HCT116 (cell line): ENCODE results near the gene TICAM2. TPM values are rescaled to one million over a fixed set of nuclear protein-coding genes. Genes with fewer than 3 reads are reported as not detected.

Experiments used
- ATAC-seq: fragments of 200-7000 bp; cut with Tn5 transposase; 2 replicates; pipeline ENCODE4 v1.9.1; 2020; ENCODE audit warnings: mild to moderate bottlenecking, moderate library complexity
- BruUV-seq: library from RNA; stranded (reverse); fragments of 400-500 nt; replicated peaks from 2 replicates; lab custom pipeline; 2021; lab: Mats Ljungman, UMichigan
- CTCF ChIA-PET: fragments of 300-600 bp; sonication (Branson Sonifier 250); formaldehyde crosslinking; loops from one replicate; lab custom pipeline; 2021; ENCODE audit warnings: antibody characterized with exemption; lab: Charles Lee
- POLR2A ChIA-PET: fragments of 300-600, 350-600 bp; sonication (Branson Sonifier 250); formaldehyde crosslinking; loops from one replicate; lab custom pipeline; 2021; ENCODE audit warnings: antibody characterized with exemption; lab: Charles Lee
- RAD21 ChIA-PET, 2 experiments: fragments of 300-600 bp; sonication (Branson Sonifier 250); formaldehyde crosslinking; loops; one replicate each; lab custom pipeline; 2023; ENCODE audit warnings: low total read pairs in 2 of 2; ENCODE audit not compliant: uncharacterized antibody in 2 of 2, unreplicated experiment in 2 of 2, low non-redundant PET in 1 of 2; lab: Charles Lee
- DNase-seq: peaks from one replicate; pipeline ENCODE4 v3.0.0-alpha.2; 2010; ENCODE audit warnings: low read depth, low spot score
- H2AFZ ChIP-seq: fragments of 200-600 bp; shearing (Covaris generic), sonication (generic); 2 replicates; pipeline ENCODE4 v1.6.1; 2017; ENCODE audit warnings: low read depth, mixed run types, mixed read lengths, antibody characterized with exemption, low read length; ENCODE audit not compliant: poor library complexity, severe bottlenecking
- H3K27ac ChIP-seq: 2 replicates; pipeline ENCODE4 v1.5.1; 2012; ENCODE audit warnings: low read depth, low read length
- H3K27me3 ChIP-seq: fragments of 200-600 bp; sonication (generic); 2 replicates; pipeline ENCODE4 v1.6.1; 2016; ENCODE audit warnings: mixed run types, low read length, mixed read lengths; ENCODE audit not compliant: insufficient read depth
- H3K36me3 ChIP-seq, 2 experiments: fragments of 200-500 bp in 1 of 2; fragments of 200-600 bp in 1 of 2; sonication (Bioruptor generic) in 1 of 2; sonication (generic) in 1 of 2; 2 replicates each; pipeline versions ENCODE4 v1.5.1 to v1.6.1; 2014 to 2016; ENCODE audit warnings: low read length in 2 of 2, inconsistent platforms in 1 of 2, mixed read lengths in 1 of 2, mixed run types in 1 of 2; ENCODE audit not compliant: insufficient read depth in 2 of 2, control insufficient read depth in 1 of 2
- H3K4me1 ChIP-seq, 2 experiments: fragments of 200-600 bp in 1 of 2; sonication (generic) in 1 of 2; 2 replicates each; pipeline versions ENCODE4 v1.5.1 to v1.6.1; 2012 to 2017; ENCODE audit warnings: low read length in 2 of 2, inconsistent platforms in 1 of 2, mild to moderate bottlenecking in 1 of 2, mixed read lengths in 1 of 2, mixed run types in 1 of 2, moderate library complexity in 1 of 2; ENCODE audit not compliant: insufficient read depth in 2 of 2, control insufficient read depth in 1 of 2
- H3K4me2 ChIP-seq: fragments of 200-600 bp; sonication (generic); 2 replicates; pipeline ENCODE4 v1.6.1; 2017; ENCODE audit warnings: mixed run types, low read length, mixed read lengths
- H3K4me3 ChIP-seq, 2 experiments: fragments of 200-600 bp in 1 of 2; sonication (generic) in 1 of 2; replicated peaks in 1 of 2; 2 replicates each; pipeline ENCODE4 v1.5.1; 2011 to 2016; ENCODE audit warnings: low read length in 2 of 2, control low read depth in 1 of 2, low read depth in 1 of 2, mild to moderate bottlenecking in 1 of 2, mixed read lengths in 1 of 2, mixed run types in 1 of 2
- H3K79me2 ChIP-seq: fragments of 200-600 bp; sonication (generic); 2 replicates; pipeline ENCODE4 v1.6.1; 2017; ENCODE audit warnings: mild to moderate bottlenecking, mixed run types, low read length, moderate library complexity, mixed read lengths; ENCODE audit not compliant: insufficient read depth
- H3K9ac ChIP-seq: fragments of 200-600 bp; sonication (generic); 2 replicates; pipeline ENCODE4 v1.6.1; 2016; ENCODE audit warnings: low read length, mixed read lengths
- H3K9me2 ChIP-seq: fragments of 200-600 bp; sonication (generic), shearing (Covaris generic); 2 replicates; pipeline ENCODE4 v1.6.1; 2017; ENCODE audit warnings: mixed run types, mild to moderate bottlenecking, moderate library complexity; ENCODE audit not compliant: insufficient read depth
- H3K9me3 ChIP-seq, 2 experiments: fragments of 200-500 bp in 1 of 2; fragments of 200-600 bp in 1 of 2; sonication (Bioruptor generic) in 1 of 2; sonication (generic) in 1 of 2; 2 replicates each; pipeline ENCODE4 v1.6.1; 2014 to 2017; ENCODE audit warnings: low read length in 2 of 2, mixed read lengths in 2 of 2, inconsistent platforms in 1 of 2, low read depth in 1 of 2, mild to moderate bottlenecking in 1 of 2, mixed run types in 1 of 2, moderate library complexity in 1 of 2; ENCODE audit not compliant: control insufficient read depth in 1 of 2, insufficient read depth in 1 of 2
- H4K20me1 ChIP-seq: fragments of 200-600 bp; sonication (generic), shearing (Covaris generic); 2 replicates; pipeline ENCODE4 v1.6.1; 2017; ENCODE audit warnings: mixed run types, mild to moderate bottlenecking, moderate library complexity; ENCODE audit not compliant: insufficient read depth
- CEBPB ChIP-seq: IDR thresholded peaks from 2 replicates; pipeline ENCODE4 v1.6.1; 2012; ENCODE audit warnings: low read depth
- ELF1 ChIP-seq: IDR thresholded peaks from 2 replicates; pipeline ENCODE4 v1.6.1; 2012; ENCODE audit warnings: low read depth, borderline replicate concordance
- EZH2 ChIP-seq: fragments of 200-600 bp; sonication (generic); IDR thresholded peaks from 2 replicates; pipeline ENCODE4 v1.6.1; 2017; ENCODE audit warnings: antibody characterized with exemption, mixed run types
- EZH2phosphoT487 ChIP-seq: fragments of 200-600 bp; IDR thresholded peaks from 2 replicates; pipeline ENCODE4 v1.6.1; 2018; ENCODE audit warnings: antibody characterized with exemption, borderline replicate concordance
- FOSL1 ChIP-seq: IDR thresholded peaks from 2 replicates; pipeline ENCODE4 v1.6.1; 2012; ENCODE audit warnings: low read depth
- JUND ChIP-seq: IDR thresholded peaks from 2 replicates; pipeline ENCODE4 v1.6.1; 2012
- MAX ChIP-seq: IDR thresholded peaks from 2 replicates; pipeline ENCODE4 v1.6.1; 2012
- REST ChIP-seq: IDR thresholded peaks from 2 replicates; pipeline ENCODE4 v1.6.1; 2012; ENCODE audit warnings: low read depth
- YY1 ChIP-seq: IDR thresholded peaks from 2 replicates; pipeline ENCODE4 v1.6.1; 2011; ENCODE audit warnings: low read length, low read depth, moderate library complexity, mild to moderate bottlenecking; ENCODE audit not compliant: insufficient replicate concordance; ENCODE audit errors: extremely low read depth
- intact Hi-C: fragments of 100-400 bp; cut with micrococcal nuclease; formaldehyde crosslinking; loops from 2 replicates; pipeline ENCODE4 v1.10.0; 2022
- total RNA-seq: library from RNA; stranded (reverse); gene quantifications from one replicate; pipeline ENCODE4 v1.2.1, GENCODE V29; 2021; ENCODE audit not compliant: unreplicated experiment

TICAM2 gene
- total RNA-seq, 1 experiment from 2014 or later = 2.9 TPM

GRCh38 chr5:115616892-115617291 lies 14.6 kb upstream of the TICAM2 start:
- POLR2A ChIA-PET = no interaction called here
- Histone ChIP-seq H3K27me3 (no peaks in the 10 kb centered on the region), H3K9me3 (no peaks in the 10 kb centered on the region), H4K20me1 (peaks cover 12% of the 10 kb centered on the region; the same call in 1 of the 2 replicates), H3K4me2 (no peak overlapping the region), H3K27ac (no peak overlapping the region), H2AFZ (no peak overlapping the region), H3K79me2 (peaks cover 96% of the 10 kb centered on the region), H3K9ac (no peak overlapping the region), H3K9me2 (no peaks in the 10 kb centered on the region), H3K36me3 (peaks cover 50 to 74% of the 10 kb centered on the region in 2 experiments), H3K4me1 (no peaks in the 10 kb centered on the region), H3K4me3 (no peak overlapping the region)
- DNase-seq (no peak), ATAC-seq (no peak)
- RAD21 ChIA-PET = no interaction called here
- TF ChIP-seq EZH2phosphoT487 (no peak), EZH2 (no peak), YY1 (no peak), ELF1 (no peak), FOSL1 (no peak), JUND (no peak), MAX (no peak), CEBPB (no peak), REST (no peak)
- BruUV-seq = no TSS peak
- intact Hi-C loops = no loop called here
- CTCF ChIA-PET = no interaction called here
